HG03095 (cell line): Measurements from ENCODE around the gene LETMD1.
A peak's percentile ranks its signal among the peaks of the same experiment; 100 is the strongest.
"Not testable (repeated sequence)": the region's sequence is repeated elsewhere in the genome, so short reads cannot be mapped to it uniquely, and the experiment has no call there.

Experiments used
- ATAC-seq: cut with Tn5 transposase; IDR thresholded peaks from one replicate; pipeline ENCODE4 v1.9.1; 2021; ENCODE audit warnings: moderate library complexity; ENCODE audit not compliant: unreplicated experiment

The LETMD1 gene, protein sequence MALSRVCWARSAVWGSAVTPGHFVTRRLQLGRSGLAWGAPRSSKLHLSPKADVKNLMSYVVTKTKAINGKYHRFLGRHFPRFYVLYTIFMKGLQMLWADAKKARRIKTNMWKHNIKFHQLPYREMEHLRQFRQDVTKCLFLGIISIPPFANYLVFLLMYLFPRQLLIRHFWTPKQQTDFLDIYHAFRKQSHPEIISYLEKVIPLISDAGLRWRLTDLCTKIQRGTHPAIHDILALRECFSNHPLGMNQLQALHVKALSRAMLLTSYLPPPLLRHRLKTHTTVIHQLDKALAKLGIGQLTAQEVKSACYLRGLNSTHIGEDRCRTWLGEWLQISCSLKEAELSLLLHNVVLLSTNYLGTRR

DNA sequence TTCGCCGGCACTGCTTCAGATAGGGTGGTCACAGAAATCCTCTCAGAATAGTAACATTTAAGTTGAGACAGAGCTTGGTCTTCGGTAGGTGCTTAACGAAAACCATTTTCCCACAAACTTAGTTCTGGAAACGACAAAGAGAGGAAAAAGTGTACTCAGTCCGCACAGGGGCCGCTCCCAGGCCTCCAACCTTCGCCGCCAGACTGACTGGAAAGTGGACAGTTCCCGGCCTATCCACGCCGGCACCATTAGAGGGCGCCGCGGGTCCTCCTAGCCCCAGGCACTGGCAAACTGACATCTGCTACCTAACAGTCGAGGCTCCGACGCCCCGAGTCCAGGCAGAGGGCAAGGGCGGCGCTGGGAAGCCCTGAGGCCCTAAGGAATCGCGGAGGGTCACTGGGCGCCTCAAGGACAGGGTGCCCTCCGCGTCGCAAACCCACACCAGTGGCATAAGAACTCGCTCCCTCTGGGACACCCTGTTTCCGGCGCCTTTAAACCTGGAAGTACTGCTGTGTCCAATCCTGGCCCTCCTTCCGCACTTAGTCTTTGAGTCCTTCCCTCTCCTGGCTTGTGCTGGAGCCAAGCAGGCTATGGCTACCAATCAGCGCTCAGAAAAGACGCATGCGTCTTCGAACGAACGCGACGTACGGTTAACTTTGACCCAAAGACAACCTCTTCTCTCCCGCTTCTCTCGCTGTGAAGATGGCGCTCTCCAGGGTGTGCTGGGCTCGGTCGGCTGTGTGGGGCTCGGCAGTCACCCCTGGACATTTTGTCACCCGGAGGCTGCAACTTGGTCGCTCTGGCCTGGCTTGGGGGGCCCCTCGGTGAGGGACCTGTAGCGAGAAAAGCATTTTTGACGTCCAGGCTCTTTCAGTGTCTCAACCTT lies at the start of gene LETMD1:
TSS of gene LETMD1 (plus strand) at position 673 of the 886 bp plus-strand sequence. CDS start at position 703, 30 bp downstream.
- peak; percentile 93 for ATAC-seq

DNA sequence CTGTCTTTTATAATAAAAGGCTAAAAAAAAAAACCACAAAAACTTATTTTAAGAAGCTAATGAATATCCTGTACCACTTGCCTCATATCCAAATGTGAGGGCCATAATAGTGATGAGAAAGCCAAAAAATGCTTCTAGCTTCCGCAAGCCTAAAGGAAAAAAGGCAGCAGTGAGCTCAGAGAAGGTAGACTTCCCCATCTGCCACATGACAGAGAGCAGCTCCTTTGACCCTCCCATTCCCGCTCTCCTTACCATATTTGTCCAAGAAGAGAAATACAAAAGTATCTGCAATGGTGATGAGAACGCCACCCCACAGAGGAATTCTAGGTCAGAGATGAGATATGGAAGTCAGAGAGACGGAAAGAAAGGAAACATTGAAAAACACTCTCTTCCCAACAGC lies 49.0 kb upstream of the LETMD1 start:
- ATAC-seq: no peak

DNA sequence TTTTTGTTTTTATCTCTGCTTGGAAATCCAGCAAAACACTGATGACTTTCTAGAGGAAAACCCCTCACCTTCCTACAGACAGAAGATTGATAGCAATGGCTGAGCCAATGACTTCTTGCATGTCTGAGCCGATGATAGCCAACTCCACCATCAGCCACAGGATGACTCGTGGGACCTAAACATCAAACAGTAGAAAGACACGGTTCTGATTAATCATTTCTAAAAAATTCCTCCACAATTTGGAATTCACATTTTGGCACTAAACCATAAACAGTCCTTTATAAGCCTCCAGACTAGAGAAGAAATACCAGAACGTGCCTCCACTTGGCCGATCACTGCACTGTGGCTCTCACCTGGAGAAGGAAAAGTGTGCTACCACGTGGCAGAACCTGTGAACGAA lies 47.9 kb upstream of the LETMD1 start:
- ATAC-seq: no peak

DNA sequence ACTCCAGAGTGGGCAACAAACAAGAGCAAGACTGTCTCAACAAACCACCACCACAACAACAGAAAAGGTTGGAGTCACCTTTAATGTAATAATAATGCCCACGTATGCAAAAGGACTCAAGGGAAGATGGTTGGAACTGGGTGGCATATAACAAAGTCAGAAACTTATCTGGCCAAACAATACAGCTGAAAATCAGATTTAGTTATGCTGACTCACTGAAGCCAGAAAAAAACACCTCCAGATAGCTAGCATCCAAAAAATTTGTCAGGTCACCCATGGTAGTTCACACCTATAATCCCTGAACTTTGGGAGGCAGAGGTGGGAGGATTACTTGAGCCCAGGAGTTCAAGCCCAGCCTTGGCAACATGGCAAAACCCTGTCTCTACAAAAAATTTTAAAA lies 46.3 kb upstream of the LETMD1 start:
- ATAC-seq: no peak

DNA sequence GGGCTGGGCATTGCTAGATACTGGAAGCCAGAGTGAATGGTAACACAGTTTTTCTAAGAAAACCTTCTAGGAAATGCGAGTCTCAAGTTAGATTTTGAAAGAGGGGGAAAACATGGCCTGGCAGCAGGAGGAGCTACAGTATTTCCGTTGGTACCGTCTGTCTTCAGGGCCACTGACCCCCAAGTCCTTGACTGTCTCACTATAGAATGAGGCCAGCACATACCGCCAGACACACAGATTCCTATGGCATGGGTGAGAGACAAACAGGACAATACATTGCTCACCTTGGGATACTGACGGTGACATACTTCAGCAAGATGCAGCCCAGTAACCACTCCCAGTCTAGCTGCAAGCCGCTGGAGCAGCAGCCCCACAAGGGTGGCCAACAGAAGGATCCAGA lies 43.6 kb upstream of the LETMD1 start:
- no peak for ATAC-seq

DNA sequence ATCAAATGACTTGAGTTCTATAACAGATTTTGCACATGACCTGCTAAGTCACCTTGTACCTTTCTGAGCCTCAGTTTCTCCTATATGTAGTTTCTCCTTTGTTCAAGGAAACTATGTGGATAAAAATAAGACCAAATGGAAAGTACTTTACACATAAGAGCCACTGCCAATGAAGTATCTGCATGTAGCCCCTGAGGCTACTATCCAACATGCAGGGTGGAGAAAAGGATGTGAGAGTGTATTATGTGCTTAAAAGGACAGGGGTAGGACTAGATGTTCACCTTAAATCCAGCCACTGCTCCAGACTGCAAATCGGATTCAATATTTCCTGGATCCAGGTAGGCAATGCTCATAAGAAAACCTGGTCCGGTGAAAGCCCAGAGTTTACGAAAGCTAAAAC lies 43.1 kb upstream of the LETMD1 start:
- ATAC-seq: no peak

DNA sequence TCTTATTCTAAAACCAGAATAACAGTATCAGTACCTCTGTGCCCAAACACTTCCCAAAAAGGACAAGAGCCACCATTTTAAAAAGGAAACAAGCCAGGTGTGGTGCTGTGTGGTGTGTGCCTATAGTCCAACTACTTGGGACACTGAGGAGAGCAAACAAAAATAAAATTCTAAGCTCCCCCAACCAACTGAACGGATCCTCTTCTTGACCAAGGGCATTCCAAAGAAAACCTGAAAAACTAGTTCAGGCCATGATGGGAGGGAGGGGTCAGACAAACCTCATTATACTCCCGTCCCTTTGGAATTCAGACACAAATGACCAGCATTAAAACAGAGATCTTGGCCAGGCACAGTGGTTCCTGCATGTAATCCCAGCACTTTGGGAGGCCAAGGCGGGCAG lies 42.5 kb upstream of the LETMD1 start:
- no peak for ATAC-seq

DNA sequence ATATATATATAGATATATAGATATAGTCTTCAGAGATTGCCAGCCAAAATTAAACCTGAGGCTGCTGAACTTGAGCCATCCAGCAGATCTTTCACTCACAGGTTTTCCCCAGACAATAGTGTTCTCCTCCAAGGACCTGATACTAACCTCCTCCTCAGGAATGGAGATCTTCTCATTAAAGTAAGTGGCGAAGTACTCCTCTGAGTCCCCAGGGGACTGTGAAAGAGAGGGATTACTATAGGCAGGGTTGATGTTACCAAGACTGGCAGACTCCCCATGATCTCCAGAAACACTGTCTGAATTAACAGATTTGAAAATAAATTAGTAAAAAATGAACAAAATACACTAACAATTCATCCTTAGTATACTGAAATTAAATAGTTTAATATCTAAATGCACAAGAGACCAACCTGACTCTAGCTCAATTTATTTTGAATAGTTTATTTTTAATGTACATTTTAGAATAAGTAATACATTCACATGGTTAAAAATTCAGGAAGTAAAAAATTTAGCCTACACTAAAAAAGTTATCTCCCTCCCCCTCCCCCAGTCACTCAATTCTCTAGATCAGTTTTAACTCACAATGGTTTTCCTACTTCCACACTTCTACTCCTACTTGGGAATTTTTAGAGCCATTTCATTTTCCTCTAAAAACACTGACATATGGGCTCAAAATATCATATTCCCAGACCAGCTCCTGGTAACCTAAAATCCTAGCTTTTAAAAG lies 39.6 kb upstream of the LETMD1 start:
- ATAC-seq: no peak

DNA sequence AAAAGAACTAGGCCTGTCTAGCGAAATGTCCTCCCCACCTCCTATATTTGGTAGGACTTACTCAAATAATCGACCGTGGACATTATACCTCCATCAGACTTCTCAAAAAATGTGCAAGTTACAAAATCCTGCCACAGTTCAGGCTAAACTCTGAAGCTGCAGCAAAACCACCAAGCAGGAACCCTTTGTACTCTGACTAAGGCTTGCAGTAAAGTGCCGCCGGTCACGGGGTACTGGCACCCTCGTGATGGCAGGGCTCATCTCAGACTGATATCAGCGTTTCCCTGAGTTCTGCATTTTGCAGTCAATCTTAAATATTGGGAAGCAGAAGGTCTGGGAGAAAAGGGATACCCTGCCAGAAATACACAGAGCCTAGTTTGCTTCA lies 39.1 kb upstream of the LETMD1 start:
- no peak for ATAC-seq

DNA sequence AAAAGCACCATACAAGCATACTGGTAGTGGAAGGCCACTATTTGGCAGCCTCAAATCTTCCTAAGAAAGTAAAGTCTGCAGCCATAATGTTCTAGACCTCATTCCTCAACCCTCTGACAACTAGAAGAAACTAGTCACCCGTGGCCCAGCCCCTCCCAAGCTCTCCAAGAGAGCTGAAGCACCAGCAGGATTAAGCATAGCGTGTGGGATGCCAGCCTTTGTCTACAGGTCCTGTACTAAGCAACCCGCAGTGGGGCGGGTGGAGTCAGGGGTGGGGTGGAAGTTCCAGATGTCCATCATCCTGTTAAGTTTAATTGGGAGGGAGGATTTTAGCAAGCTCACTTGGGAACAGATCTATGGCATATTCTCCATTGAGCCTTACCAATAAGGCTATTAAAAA lies 36.2 kb upstream of the LETMD1 start:
- no peak for ATAC-seq

DNA sequence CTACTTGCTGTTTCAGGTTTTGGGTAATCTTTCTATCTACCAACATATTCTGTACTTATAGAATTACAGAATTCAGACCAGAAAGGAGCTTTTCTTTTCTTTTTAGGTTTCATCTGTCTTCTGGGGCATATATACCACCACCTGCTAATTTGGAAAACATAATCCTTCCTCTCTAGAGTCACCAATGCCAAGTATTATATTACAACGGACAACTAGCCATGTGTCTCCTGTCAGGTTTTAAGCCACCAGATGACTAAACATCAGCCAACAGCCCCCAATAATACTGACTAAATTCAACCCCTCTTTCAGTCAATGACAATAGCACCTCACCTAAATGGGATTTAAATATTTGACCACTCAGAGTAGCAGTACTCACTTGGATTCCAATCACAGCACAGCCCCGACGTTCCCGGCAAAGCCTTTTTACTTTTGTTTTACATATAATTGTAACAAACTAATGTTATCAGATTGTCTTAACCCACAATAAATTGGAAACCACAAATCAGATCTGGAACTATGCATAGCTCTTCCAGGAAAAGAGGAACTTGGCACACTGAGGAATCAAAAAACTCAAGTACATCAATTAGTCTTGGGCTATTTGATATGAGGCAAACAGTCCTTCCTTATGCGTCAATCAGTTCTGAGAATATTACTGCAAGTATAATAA lies 35.4 kb upstream of the LETMD1 start:
- ATAC-seq: no peak

DNA sequence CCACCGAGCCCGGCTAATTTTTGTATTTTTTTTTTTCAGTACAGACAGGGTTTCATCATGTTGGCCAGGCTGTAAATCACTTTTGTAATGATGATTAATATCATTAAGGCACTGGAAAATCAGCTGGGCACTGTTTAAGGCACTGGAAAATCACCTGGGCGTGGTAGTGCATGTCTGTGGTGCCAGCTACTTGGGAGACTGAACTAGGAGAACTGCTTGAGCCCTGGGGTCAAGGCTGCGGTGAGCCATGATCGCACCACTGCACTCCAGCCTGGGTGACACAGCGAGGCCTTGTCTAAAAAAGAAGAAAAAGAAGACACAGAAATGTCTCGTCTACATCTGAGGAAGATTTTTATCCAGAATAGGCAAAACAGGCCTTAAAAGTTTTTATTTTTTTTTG lies 34.7 kb upstream of the LETMD1 start:
- no peak for ATAC-seq

DNA sequence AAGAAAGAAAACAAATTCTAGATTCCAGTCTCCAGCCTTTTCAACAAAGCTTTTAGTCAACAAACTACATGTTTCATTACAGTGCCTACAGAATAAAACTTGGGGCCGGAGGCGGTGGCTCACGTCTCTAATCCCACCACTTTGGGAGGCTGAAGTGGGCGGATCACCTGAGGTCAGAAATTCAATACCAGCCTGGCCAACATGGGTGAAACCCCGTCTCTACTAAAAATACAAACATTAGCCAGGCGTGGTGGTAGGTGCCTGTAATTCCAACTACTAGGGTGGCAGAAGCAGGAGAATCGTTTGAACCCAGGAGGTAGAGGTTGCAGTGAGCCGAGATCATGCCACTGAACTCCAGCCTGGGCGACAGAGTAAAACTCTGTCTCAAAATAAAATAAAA lies 33.7 kb upstream of the LETMD1 start:
- ATAC-seq: not testable (repeated sequence)

DNA sequence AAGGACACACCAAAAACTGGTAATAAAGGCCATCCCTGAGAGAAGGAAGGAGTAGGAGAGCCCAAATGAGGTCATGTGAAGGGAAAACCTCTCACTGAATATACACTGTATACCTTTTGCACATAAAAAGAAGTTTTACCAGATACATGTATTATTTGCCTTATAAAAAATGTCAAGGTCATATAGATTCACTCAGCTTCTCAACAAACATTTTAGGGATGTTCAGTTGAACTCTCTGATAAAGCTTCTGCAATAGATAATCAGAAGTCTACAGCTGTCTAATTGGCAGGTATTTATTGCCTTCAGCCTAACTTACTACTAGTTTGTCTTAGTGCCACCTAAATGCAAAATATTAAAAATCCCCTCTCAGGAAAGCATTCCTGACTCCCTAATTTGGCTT lies 30.7 kb upstream of the LETMD1 start:
- ATAC-seq: no peak

DNA sequence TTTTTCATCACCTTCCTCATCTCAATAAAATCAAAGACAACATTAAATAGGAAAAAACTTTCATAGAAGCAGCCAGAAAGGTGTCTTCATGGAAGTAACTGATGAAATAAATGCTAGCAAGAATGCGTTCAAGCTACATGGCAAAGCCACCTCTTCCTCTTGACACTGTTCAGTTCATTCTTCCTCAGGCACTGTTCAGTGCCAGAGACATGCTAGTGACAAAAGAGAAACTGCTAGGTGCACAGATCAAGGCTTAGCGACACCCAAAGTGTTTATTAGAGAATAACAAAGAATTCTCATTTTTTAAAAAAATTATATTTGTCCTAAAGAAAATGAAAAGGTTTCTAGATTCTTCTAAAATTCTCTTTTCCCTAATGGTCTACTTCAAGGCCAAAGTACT lies 29.2 kb upstream of the LETMD1 start:
- no peak for ATAC-seq

DNA sequence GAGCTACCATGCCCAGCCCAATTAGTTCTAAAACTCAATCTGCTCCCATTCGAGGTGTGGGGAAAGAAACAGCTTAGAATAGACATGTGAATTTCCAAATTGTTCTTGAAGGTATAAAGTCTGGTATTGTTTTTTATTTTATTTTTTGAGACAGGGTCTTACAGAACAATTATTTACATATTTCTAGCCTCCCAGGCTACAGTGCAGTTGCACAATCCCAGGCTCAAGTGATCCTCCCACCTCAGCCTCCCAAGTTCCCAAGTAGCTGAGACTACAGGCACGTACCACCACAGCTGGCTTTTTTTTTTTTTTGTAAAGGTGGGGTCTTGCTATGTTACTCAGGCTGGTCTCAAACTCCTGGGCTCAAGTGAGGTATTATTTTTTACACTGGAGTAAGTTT lies 28.2 kb upstream of the LETMD1 start:
- ATAC-seq: no peak

DNA sequence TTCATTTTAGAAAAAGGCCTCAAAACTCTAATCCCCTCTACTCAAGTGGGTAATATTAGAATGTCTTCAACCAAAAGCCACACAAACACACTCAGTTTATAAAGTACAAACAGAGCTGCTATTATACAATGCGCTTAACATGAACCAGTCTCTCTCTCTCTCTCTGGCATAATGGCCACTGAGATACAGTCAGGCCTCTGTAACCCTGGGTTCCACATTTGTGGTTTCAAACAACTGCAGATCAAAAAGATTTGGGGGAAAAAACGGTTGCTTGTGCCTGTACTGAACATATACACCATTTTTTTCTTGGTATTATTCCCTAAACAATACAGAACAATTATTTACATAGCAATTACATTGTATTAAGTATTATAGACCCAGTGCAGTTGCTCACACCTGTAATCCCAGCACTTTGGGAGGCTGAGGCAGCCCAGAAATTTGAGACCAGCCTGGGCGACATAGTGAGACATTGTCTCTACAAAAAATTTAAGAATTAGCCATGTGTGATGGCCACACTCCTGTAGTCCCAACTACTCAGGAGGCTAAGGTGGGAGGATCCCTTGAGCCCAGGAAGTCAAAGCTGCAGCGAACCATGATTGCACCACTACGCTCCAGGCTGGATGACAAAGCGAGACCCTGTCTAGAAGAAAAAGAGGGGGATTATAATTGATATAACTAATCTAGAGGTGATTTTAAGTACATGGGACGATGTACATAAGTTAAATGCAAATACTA lies 27.5 kb upstream of the LETMD1 start:
- ATAC-seq: no peak

DNA sequence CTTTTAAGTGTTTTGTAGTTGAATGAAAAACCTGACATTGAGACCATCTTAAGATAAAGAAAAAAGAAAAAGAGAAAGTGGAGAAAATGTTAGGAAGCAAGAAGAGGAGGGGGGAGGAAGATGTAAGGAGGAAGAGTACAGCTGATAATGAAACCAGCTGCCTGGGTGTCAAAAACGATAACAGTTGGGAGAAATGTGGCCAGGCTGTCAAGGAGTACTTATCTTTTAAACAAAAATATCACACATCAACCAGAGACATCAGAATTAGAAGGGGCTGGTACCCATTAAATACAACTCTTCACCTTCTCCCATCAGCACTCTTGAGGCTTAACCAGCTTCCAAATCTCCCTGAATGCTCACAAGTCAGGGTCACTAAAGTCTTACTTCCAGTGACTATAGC lies 26.4 kb upstream of the LETMD1 start:
- ATAC-seq: no peak

DNA sequence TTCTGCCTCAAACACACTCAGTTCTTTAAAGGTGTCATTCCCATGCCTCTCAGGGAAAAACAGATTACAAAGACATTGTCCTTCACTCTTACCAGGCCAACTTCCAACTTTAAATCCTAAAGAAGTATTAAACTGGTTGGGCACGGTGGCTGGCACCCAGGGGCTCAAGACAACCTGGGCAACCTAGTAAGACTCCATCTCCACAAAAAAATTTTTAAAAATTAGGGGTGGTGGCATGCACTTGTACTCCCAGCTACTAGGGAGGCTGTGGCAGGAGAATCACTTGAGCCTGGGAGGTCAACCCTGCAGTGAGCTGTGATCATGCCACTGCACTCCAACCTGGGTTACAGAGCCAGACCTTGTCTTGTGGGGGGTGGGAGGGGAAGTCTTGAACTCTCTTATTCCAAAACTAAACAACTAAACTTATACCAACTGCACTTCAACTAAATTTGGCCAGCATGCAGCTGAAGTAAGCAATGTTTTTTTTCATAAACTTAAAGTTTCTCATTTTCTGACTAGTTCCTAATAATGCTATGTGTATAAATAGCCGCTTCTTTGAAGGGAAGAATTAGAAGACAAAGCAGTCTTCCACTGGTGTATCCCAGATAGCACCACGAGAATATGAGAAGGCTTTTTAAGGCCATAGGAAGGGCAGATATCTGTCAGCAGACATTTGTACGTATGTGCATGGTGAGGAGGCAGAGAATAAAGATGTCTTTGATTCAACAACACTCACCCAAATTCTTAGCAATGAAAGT lies 24.3 kb upstream of the LETMD1 start:
- ATAC-seq: no peak
